Measurements from ENCODE around the gene PCSK5.

PCSK5 gene

GRCh38 chr9:76115982-76116646 lies 225.6 kb downstream of the PCSK5 start:
- H3K36me3 ChIP-seq (ENCODE audit: control insufficient read depth in 2 of 2, insufficient read depth in 2 of 2, low read length in 2 of 2): no peaks in the 10 kb centered on the region
- H3K9ac ChIP-seq (ENCODE audit: low read length in 2 of 2): no peak overlapping the region
- H3K9me3 ChIP-seq (ENCODE audit: control insufficient read depth in 2 of 2, low read length in 2 of 2): no peaks in the 10 kb centered on the region
- H3K27ac ChIP-seq (ENCODE audit: low read length): no peak overlapping the region
- H3K4me3 ChIP-seq (ENCODE audit: low read length in 2 of 2): no peak overlapping the region
- no peaks in the 10 kb centered on the region for H3K27me3 ChIP-seq (ENCODE audit: control insufficient read depth in 1 of 2, insufficient read depth in 2 of 2, low read length in 2 of 2)
- H3K4me1 ChIP-seq (ENCODE audit: control insufficient read depth, insufficient read depth, low read length): no peaks in the 10 kb centered on the region

- H3K4me1 ChIP-seq (ENCODE audit: control insufficient read depth, insufficient read depth, low read length): no peaks in the 10 kb centered on the region
- no peaks in the 10 kb centered on the region for H3K9me3 ChIP-seq (ENCODE audit: control insufficient read depth in 2 of 2, low read length in 2 of 2)
- no peak overlapping the region for H3K27ac ChIP-seq (ENCODE audit: low read length)
- H3K9ac ChIP-seq (ENCODE audit: low read length in 2 of 2): no peak overlapping the region
- no peaks in the 10 kb centered on the region for H3K27me3 ChIP-seq (ENCODE audit: control insufficient read depth in 1 of 2, insufficient read depth in 2 of 2, low read length in 2 of 2)
- H3K36me3 ChIP-seq (ENCODE audit: control insufficient read depth in 2 of 2, insufficient read depth in 2 of 2, low read length in 2 of 2): no peaks in the 10 kb centered on the region
- no peak overlapping the region for H3K4me3 ChIP-seq (ENCODE audit: low read length in 2 of 2)
Measured at GRCh38 chr9:76116913-76117312, 226.4 kb downstream of the PCSK5 start.

GRCh38 chr9:76127637-76128036 lies 237.2 kb downstream of the PCSK5 start:
- H3K9me3 ChIP-seq (ENCODE audit: control insufficient read depth in 2 of 2, low read length in 2 of 2): no peaks in the 10 kb centered on the region
- H3K36me3 ChIP-seq (ENCODE audit: control insufficient read depth in 2 of 2, insufficient read depth in 2 of 2, low read length in 2 of 2): no peaks in the 10 kb centered on the region
- H3K4me1 ChIP-seq (ENCODE audit: control insufficient read depth, insufficient read depth, low read length): no peaks in the 10 kb centered on the region
- no peaks in the 10 kb centered on the region for H3K27me3 ChIP-seq (ENCODE audit: control insufficient read depth in 1 of 2, insufficient read depth in 2 of 2, low read length in 2 of 2)
- no peak overlapping the region for H3K4me3 ChIP-seq (ENCODE audit: low read length in 2 of 2)
- no peak overlapping the region for H3K27ac ChIP-seq (ENCODE audit: low read length)
- no peak overlapping the region for H3K9ac ChIP-seq (ENCODE audit: low read length in 2 of 2)

- Histone ChIP-seq H3K36me3 (ENCODE audit: control insufficient read depth in 2 of 2, insufficient read depth in 2 of 2, low read length in 2 of 2) (no peaks in the 10 kb centered on the region), H3K4me3 (ENCODE audit: low read length in 2 of 2) (no peak overlapping the region), H3K4me1 (ENCODE audit: control insufficient read depth, insufficient read depth, low read length) (no peaks in the 10 kb centered on the region), H3K9me3 (ENCODE audit: control insufficient read depth in 2 of 2, low read length in 2 of 2) (no peaks in the 10 kb centered on the region), H3K9ac (ENCODE audit: low read length in 2 of 2) (no peak overlapping the region), H3K27ac (ENCODE audit: low read length) (no peak overlapping the region), H3K27me3 (ENCODE audit: control insufficient read depth in 1 of 2, insufficient read depth in 2 of 2, low read length in 2 of 2) (no peaks in the 10 kb centered on the region)
Measured at GRCh38 chr9:76135902-76136301, 245.4 kb downstream of the PCSK5 start.

GRCh38 chr9:76136986-76137385 lies 246.5 kb downstream of the PCSK5 start:
- Histone ChIP-seq H3K27ac (ENCODE audit: low read length) (no peak overlapping the region), H3K27me3 (ENCODE audit: control insufficient read depth in 1 of 2, insufficient read depth in 2 of 2, low read length in 2 of 2) (no peaks in the 10 kb centered on the region), H3K4me3 (ENCODE audit: low read length in 2 of 2) (no peak overlapping the region), H3K9me3 (ENCODE audit: control insufficient read depth in 2 of 2, low read length in 2 of 2) (no peaks in the 10 kb centered on the region), H3K9ac (ENCODE audit: low read length in 2 of 2) (no peak overlapping the region), H3K4me1 (ENCODE audit: control insufficient read depth, insufficient read depth, low read length) (no peaks in the 10 kb centered on the region), H3K36me3 (ENCODE audit: control insufficient read depth in 2 of 2, insufficient read depth in 2 of 2, low read length in 2 of 2) (no peaks in the 10 kb centered on the region)

GRCh38 chr9:76137931-76138330 lies 247.5 kb downstream of the PCSK5 start:
- no peaks in the 10 kb centered on the region for H3K36me3 ChIP-seq (ENCODE audit: control insufficient read depth in 2 of 2, insufficient read depth in 2 of 2, low read length in 2 of 2)
- no peak overlapping the region for H3K27ac ChIP-seq (ENCODE audit: low read length)
- no peaks in the 10 kb centered on the region for H3K9me3 ChIP-seq (ENCODE audit: control insufficient read depth in 2 of 2, low read length in 2 of 2)
- no peaks in the 10 kb centered on the region for H3K4me1 ChIP-seq (ENCODE audit: control insufficient read depth, insufficient read depth, low read length)
- no peaks in the 10 kb centered on the region for H3K27me3 ChIP-seq (ENCODE audit: control insufficient read depth in 1 of 2, insufficient read depth in 2 of 2, low read length in 2 of 2)
- no peak overlapping the region for H3K4me3 ChIP-seq (ENCODE audit: low read length in 2 of 2)
- no peak overlapping the region for H3K9ac ChIP-seq (ENCODE audit: low read length in 2 of 2)

GRCh38 chr9:76138360-76138759 lies 247.9 kb downstream of the PCSK5 start:
- Histone ChIP-seq H3K36me3 (ENCODE audit: control insufficient read depth in 2 of 2, insufficient read depth in 2 of 2, low read length in 2 of 2) (no peaks in the 10 kb centered on the region), H3K9ac (ENCODE audit: low read length in 2 of 2) (no peak overlapping the region), H3K4me3 (ENCODE audit: low read length in 2 of 2) (no peak overlapping the region), H3K4me1 (ENCODE audit: control insufficient read depth, insufficient read depth, low read length) (no peaks in the 10 kb centered on the region), H3K27me3 (ENCODE audit: control insufficient read depth in 1 of 2, insufficient read depth in 2 of 2, low read length in 2 of 2) (no peaks in the 10 kb centered on the region), H3K27ac (ENCODE audit: low read length) (no peak overlapping the region), H3K9me3 (ENCODE audit: control insufficient read depth in 2 of 2, low read length in 2 of 2) (no peaks in the 10 kb centered on the region)

GRCh38 chr9:76143834-76144233 lies 253.4 kb downstream of the PCSK5 start:
- no peaks in the 10 kb centered on the region for H3K27me3 ChIP-seq (ENCODE audit: control insufficient read depth in 1 of 2, insufficient read depth in 2 of 2, low read length in 2 of 2)
- H3K4me3 ChIP-seq (ENCODE audit: low read length in 2 of 2): no peak overlapping the region
- H3K9me3 ChIP-seq (ENCODE audit: control insufficient read depth in 2 of 2, low read length in 2 of 2): no peaks in the 10 kb centered on the region
- H3K9ac ChIP-seq (ENCODE audit: low read length in 2 of 2): no peak overlapping the region
- no peaks in the 10 kb centered on the region for H3K4me1 ChIP-seq (ENCODE audit: control insufficient read depth, insufficient read depth, low read length)
- H3K36me3 ChIP-seq (ENCODE audit: control insufficient read depth in 2 of 2, insufficient read depth in 2 of 2, low read length in 2 of 2): no peaks in the 10 kb centered on the region
- no peak overlapping the region for H3K27ac ChIP-seq (ENCODE audit: low read length)

- no peak overlapping the region for H3K9ac ChIP-seq (ENCODE audit: low read length in 2 of 2)
- H3K9me3 ChIP-seq (ENCODE audit: control insufficient read depth in 2 of 2, low read length in 2 of 2): no peaks in the 10 kb centered on the region
Measured at GRCh38 chr9:76150013-76150412, 259.5 kb downstream of the PCSK5 start.

GRCh38 chr9:76151267-76151666 lies 260.8 kb downstream of the PCSK5 start:
- Histone ChIP-seq H3K27ac (ENCODE audit: low read length) (no peak overlapping the region), H3K4me1 (ENCODE audit: control insufficient read depth, insufficient read depth, low read length) (no peaks in the 10 kb centered on the region), H3K9ac (ENCODE audit: low read length in 2 of 2) (no peak overlapping the region), H3K9me3 (ENCODE audit: control insufficient read depth in 2 of 2, low read length in 2 of 2) (no peaks in the 10 kb centered on the region), H3K36me3 (ENCODE audit: control insufficient read depth in 2 of 2, insufficient read depth in 2 of 2, low read length in 2 of 2) (no peaks in the 10 kb centered on the region), H3K4me3 (ENCODE audit: low read length in 2 of 2) (no peak overlapping the region), H3K27me3 (ENCODE audit: control insufficient read depth in 1 of 2, insufficient read depth in 2 of 2, low read length in 2 of 2) (no peaks in the 10 kb centered on the region)

More at GRCh38 chr9:76150013-76150412, 259.5 kb downstream of the PCSK5 start:
- no peak overlapping the region for H3K4me3 ChIP-seq (ENCODE audit: low read length in 2 of 2)
- H3K27me3 ChIP-seq (ENCODE audit: control insufficient read depth in 1 of 2, insufficient read depth in 2 of 2, low read length in 2 of 2): no peaks in the 10 kb centered on the region
- H3K36me3 ChIP-seq (ENCODE audit: control insufficient read depth in 2 of 2, insufficient read depth in 2 of 2, low read length in 2 of 2): no peaks in the 10 kb centered on the region
- no peak overlapping the region for H3K27ac ChIP-seq (ENCODE audit: low read length)
- no peaks in the 10 kb centered on the region for H3K4me1 ChIP-seq (ENCODE audit: control insufficient read depth, insufficient read depth, low read length)

GRCh38 chr9:76153339-76153738 lies 262.9 kb downstream of the PCSK5 start:
- H3K4me3 ChIP-seq (ENCODE audit: low read length in 2 of 2): no peak overlapping the region
- no peaks in the 10 kb centered on the region for H3K4me1 ChIP-seq (ENCODE audit: control insufficient read depth, insufficient read depth, low read length)
- H3K27ac ChIP-seq (ENCODE audit: low read length): no peak overlapping the region

More at GRCh38 chr9:76153339-76153738, 262.9 kb downstream of the PCSK5 start:
- Histone ChIP-seq H3K27me3 (ENCODE audit: control insufficient read depth in 1 of 2, insufficient read depth in 2 of 2, low read length in 2 of 2) (no peaks in the 10 kb centered on the region), H3K36me3 (ENCODE audit: control insufficient read depth in 2 of 2, insufficient read depth in 2 of 2, low read length in 2 of 2) (peaks cover 0 to 5% of the 10 kb centered on the region in 2 donors), H3K9ac (ENCODE audit: low read length in 2 of 2) (no peak overlapping the region), H3K9me3 (ENCODE audit: control insufficient read depth in 2 of 2, low read length in 2 of 2) (no peaks in the 10 kb centered on the region)
